Fibroblast of lung (primary cell): ENCODE results near the gene LRRC39.
"Not testable (repeated sequence)": the region's sequence is repeated elsewhere in the genome, so short reads cannot be mapped to it uniquely, and the experiment has no call there.

ENCODE experiments used
- CTCF ChIP-seq, 2 donors: IDR thresholded peaks in 1 of 2; conservative IDR thresholded peaks in 1 of 2; 1 replicate in 1 of 2; 2 replicates in 1 of 2; pipeline ENCODE4 v1.5.1; 2011 to 2012; ENCODE audit warnings: low read length in 2 of 2, control low read depth in 1 of 2, inconsistent platforms in 1 of 2, low read depth in 1 of 2, mild to moderate bottlenecking in 1 of 2
- EZH2 ChIP-seq: IDR thresholded peaks from 2 replicates; pipeline ENCODE4 v1.5.1; 2012; ENCODE audit warnings: low read length, control low read depth, mild to moderate bottlenecking; ENCODE audit errors: missing control alignments

- not testable (repeated sequence) for TF ChIP-seq EZH2; CTCF (conservative IDR thresholded peaks at IDR 0.05 in 1 of 2, IDR thresholded peaks at IDR 0.05 in 1 of 2; ENCODE audit: low read depth in 1 of 2, low read length in 2 of 2)
Measured at GRCh38 chr1:100200060-100200459, 22.0 kb upstream of the LRRC39 start.
